ENCODE data around the gene ABHD10. TPM values are rescaled to one million over a fixed set of nuclear protein-coding genes. Genes with fewer than 3 reads are reported as not detected.

The ABHD10 gene
- total RNA-seq, 1 donor from 2014 or later, result 26.3 TPM

DNA sequence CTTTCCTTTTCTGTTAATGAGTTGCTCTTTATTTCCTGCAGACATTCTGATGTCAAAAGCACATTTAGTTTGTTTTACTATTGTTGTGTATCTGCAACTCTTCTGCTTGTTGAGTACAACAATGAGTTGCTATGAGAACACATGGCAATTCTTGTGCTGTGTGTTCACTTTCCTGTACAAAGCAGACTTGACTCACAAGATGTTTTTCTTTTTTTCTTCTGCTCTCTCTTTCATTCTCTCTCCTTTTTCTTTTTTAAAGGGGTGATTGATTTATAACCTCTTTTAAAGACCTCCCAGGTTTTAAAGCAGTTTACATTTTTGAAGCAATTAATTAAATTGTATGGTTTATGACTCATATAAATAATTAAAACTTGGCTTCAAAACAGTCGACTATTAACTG lies 31.6 kb upstream of the ABHD10 start:
- H3K27ac Mint-ChIP-seq (ENCODE audit: unreplicated experiment), result peak overlapping the region; percentile 42
- TF ChIP-seq, protein P1, sequence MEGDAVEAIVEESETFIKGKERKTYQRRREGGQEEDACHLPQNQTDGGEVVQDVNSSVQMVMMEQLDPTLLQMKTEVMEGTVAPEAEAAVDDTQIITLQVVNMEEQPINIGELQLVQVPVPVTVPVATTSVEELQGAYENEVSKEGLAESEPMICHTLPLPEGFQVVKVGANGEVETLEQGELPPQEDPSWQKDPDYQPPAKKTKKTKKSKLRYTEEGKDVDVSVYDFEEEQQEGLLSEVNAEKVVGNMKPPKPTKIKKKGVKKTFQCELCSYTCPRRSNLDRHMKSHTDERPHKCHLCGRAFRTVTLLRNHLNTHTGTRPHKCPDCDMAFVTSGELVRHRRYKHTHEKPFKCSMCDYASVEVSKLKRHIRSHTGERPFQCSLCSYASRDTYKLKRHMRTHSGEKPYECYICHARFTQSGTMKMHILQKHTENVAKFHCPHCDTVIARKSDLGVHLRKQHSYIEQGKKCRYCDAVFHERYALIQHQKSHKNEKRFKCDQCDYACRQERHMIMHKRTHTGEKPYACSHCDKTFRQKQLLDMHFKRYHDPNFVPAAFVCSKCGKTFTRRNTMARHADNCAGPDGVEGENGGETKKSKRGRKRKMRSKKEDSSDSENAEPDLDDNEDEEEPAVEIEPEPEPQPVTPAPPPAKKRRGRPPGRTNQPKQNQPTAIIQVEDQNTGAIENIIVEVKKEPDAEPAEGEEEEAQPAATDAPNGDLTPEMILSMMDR (IDR thresholded peaks at IDR 0.05), result no peak
- no peaks in the 10 kb centered on the region for H3K9me3 Mint-ChIP-seq (ENCODE audit: low read depth)
- peaks cover 8% of the 10 kb centered on the region for H3K4me1 Mint-ChIP-seq (ENCODE audit: low read depth)
- DNase-seq (ENCODE audit: low spot score), result no peak
- no peak overlapping the region for H3K4me3 Mint-ChIP-seq (ENCODE audit: unreplicated experiment)
- H3K36me3 Mint-ChIP-seq (ENCODE audit: low read depth), result peaks cover 39% of the 10 kb centered on the region
- no peaks in the 10 kb centered on the region for H3K27me3 Mint-ChIP-seq (ENCODE audit: low read depth)

DNA sequence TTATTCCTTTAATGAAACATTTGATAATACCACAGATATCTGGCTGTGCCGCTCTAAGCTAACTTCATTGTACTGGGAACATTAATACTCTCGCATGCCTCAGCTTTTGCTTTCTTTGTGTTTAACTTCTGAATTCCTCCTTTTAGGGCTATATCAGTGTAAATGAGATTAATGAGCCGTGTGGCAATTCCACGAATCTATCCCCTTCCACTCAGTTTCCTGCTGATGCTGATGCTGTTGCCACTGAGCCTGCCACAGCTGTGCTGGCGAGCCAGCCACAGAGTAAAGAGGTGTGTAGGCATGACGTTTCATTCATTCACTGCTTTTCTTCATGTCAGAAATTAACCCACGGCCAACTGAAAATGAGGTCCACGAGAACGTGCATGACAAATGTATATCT lies 30.0 kb upstream of the ABHD10 start:
- no peaks in the 10 kb centered on the region for H3K9me3 Mint-ChIP-seq (ENCODE audit: low read depth)
- H3K27ac Mint-ChIP-seq (ENCODE audit: unreplicated experiment), result no peak overlapping the region
- H3K4me1 Mint-ChIP-seq (ENCODE audit: low read depth), result peaks cover 8% of the 10 kb centered on the region
- no peaks in the 10 kb centered on the region for H3K27me3 Mint-ChIP-seq (ENCODE audit: low read depth)
- H3K36me3 Mint-ChIP-seq (ENCODE audit: low read depth), result peaks cover 44% of the 10 kb centered on the region
- no peak overlapping the region for H3K4me3 Mint-ChIP-seq (ENCODE audit: unreplicated experiment)
- no peak for DNase-seq (ENCODE audit: low spot score)
- TF ChIP-seq, protein P1 (IDR thresholded peaks at IDR 0.05), result no peak

DNA sequence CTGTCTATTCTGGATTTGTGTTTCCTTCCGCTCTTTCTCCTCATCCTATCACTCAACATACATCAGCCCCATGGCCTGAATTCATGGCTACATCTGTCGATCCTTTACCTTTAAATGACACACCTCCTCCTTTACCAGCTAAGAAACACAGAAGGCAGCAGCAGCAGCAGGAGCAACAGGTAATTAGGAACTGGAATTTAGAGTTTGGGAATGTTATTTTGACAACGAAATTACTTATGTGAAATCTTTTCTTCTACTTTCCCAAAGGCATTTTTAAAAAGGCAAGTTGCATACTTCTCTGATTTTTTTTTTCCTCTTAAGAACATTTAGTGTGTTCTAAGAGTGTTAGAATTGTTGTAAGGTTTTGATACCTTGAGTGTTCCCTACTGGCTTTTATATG lies 29.1 kb upstream of the ABHD10 start:
- Mint-ChIP-seq H3K4me3 (ENCODE audit: unreplicated experiment) (no peak overlapping the region), H3K27ac (ENCODE audit: unreplicated experiment) (no peak overlapping the region), H3K9me3 (ENCODE audit: low read depth) (no peaks in the 10 kb centered on the region), H3K27me3 (ENCODE audit: low read depth) (no peaks in the 10 kb centered on the region), H3K4me1 (ENCODE audit: low read depth) (peaks cover 15% of the 10 kb centered on the region), H3K36me3 (ENCODE audit: low read depth) (peaks cover 45% of the 10 kb centered on the region)
- no peak for DNase-seq (ENCODE audit: low spot score)
- TF ChIP-seq, protein P1 (IDR thresholded peaks at IDR 0.05), result no peak

DNA sequence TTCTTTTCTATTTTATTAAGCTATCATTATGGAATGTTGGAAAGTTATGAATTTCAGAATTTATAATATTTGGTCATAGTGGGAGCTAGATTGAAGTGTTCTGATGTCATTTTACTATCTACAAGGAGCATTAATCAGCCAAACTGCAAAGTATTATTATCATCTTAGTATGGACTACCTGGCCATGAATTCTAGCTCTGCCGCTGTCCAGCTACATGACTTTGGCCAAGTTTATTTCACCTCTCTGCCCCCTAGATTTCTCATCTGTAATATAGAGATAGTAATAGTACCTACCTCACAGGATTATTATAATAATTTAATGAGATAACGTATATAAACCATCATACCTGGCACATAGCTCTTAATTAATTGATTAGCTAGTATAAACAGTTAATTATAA lies 27.8 kb upstream of the ABHD10 start:
- Mint-ChIP-seq H3K4me1 (ENCODE audit: low read depth) (peaks cover 16% of the 10 kb centered on the region), H3K27me3 (ENCODE audit: low read depth) (no peaks in the 10 kb centered on the region), H3K9me3 (ENCODE audit: low read depth) (no peaks in the 10 kb centered on the region), H3K27ac (ENCODE audit: unreplicated experiment) (no peak overlapping the region), H3K36me3 (ENCODE audit: low read depth) (peaks cover 37% of the 10 kb centered on the region), H3K4me3 (ENCODE audit: unreplicated experiment) (no peak overlapping the region)
- TF ChIP-seq, protein P1 (IDR thresholded peaks at IDR 0.05), result no peak
- no peak for DNase-seq (ENCODE audit: low spot score)

DNA sequence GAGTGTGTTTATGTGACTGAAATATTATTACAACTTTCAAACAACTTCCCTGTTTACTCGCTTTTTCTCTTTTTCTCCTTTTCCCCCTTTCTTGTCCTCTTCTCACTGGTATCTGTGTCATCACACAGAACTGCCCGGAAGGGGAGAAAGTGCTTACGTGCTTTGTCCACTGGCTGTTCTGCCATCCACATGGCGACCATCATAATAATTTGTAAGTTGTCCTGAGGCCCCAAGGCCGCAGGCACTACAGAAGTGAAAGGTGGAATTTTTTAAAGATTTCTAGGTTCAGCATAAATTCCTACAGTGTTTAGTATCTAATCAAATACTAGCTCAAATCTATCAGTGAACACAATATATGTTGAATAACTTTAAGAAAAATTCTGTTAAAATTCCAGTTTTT lies 26.7 kb upstream of the ABHD10 start:
- Mint-ChIP-seq H3K4me1 (ENCODE audit: low read depth) (peaks cover 12% of the 10 kb centered on the region), H3K27me3 (ENCODE audit: low read depth) (no peaks in the 10 kb centered on the region), H3K36me3 (ENCODE audit: low read depth) (peaks cover 35% of the 10 kb centered on the region), H3K9me3 (ENCODE audit: low read depth) (no peaks in the 10 kb centered on the region), H3K27ac (ENCODE audit: unreplicated experiment) (no peak overlapping the region), H3K4me3 (ENCODE audit: unreplicated experiment) (no peak overlapping the region)
- TF ChIP-seq, protein P1 (IDR thresholded peaks at IDR 0.05), result no peak
- DNase-seq (ENCODE audit: low spot score), result no peak

Measured in chondrocyte (in vitro differentiated cells).